Measurements from ENCODE around the gene BMPR1A.

BMPR1A gene

DNA sequence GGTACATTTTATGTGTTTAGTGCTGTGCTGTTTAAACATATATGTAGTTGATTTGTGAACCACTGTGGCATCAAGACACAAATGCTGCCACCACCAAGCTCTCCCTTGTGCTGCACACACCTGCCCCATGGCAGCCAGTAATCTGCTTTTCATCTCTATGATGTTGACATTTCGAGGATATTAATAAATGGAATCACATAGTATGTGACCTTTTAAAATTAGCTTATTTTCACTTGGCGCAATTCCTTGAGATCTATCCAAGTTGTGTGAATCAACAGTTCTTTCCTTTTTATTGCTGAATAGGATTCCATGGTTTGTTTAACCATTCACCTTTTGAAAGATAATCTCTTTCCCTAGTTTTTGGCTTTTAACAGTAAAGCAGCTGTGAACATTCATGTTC, 73.1 kb downstream of the BMPR1A start:
- DNase-seq = no peak
- Histone ChIP-seq H4K5ac (ENCODE audit: low read length) (no peak overlapping the region), H3K4me3 (ENCODE audit: low read length) (no peak overlapping the region), H2BK5ac (ENCODE audit: low read length) (no peak overlapping the region), H2BK15ac (replicated peaks; ENCODE audit: low read depth) (no peak overlapping the region), H3K27ac (ENCODE audit: low read depth, low read length) (no peak overlapping the region), H3K18ac (ENCODE audit: low read length) (no peak overlapping the region), H3K23ac (ENCODE audit: low read length) (no peak overlapping the region), H4K8ac (ENCODE audit: low read depth, low read length) (no peak overlapping the region), H2AK5ac (ENCODE audit: low read length) (no peak overlapping the region), H3K4ac (ENCODE audit: low read depth, low read length) (no peak overlapping the region), H3K27me3 (ENCODE audit: insufficient read depth, low read length, poor library complexity) (peaks cover 2% of the 10 kb centered on the region), H2BK120ac (ENCODE audit: low read depth, low read length) (no peak overlapping the region), H3K36me3 (ENCODE audit: control insufficient read depth, insufficient read depth, low read length) (no peaks in the 10 kb centered on the region), H3K79me1 (ENCODE audit: low read length) (peaks cover 5% of the 10 kb centered on the region), H3K9ac (ENCODE audit: low read length) (no peak overlapping the region), H3K4me2 (ENCODE audit: low read length) (no peak overlapping the region), H3K79me2 (ENCODE audit: control insufficient read depth, insufficient read depth, low read length) (peaks cover 76% of the 10 kb centered on the region), H3K4me1 (ENCODE audit: control insufficient read depth, low read depth, low read length) (peaks cover 15% of the 10 kb centered on the region), H3K56ac (ENCODE audit: low read length) (no peak overlapping the region)
- WGBS (ENCODE audit: extremely low coverage, insufficient coverage, low lambda C conversion rate) = no CpG with 5 or more reads among the region's 2 CpGs

DNA sequence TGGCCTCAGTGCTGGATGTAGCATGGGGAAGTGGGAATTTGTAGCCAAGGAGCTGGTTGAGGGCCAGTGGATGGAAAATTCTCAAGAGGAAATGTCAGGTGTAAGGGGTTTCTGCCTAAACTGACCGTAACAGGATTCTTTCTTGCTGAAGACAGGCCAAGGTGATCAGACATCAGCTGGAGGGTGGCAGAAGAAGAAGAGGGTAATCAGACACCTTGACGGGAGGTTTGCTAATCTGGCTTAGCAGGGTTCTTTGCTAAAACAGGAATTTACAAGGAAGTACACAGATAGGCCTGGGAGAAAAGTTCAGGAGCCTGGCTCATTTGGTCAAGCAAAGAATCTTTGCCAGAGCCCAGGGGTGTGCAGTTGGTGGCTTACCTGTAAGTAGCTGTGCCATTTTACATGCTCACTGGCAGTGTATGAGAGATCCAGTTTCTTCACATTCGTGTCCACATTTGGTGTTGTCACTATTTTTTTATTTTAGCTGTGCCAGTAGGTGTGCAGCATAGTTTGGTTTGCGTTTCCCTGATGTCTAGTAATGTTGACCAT, 73.7 kb downstream of the BMPR1A start:
- Histone ChIP-seq H3K4ac (ENCODE audit: low read depth, low read length) (no peak overlapping the region), H3K23ac (ENCODE audit: low read length) (no peak overlapping the region), H3K79me1 (ENCODE audit: low read length) (peaks cover 5% of the 10 kb centered on the region), H2BK5ac (ENCODE audit: low read length) (no peak overlapping the region), H4K5ac (ENCODE audit: low read length) (no peak overlapping the region), H4K8ac (ENCODE audit: low read depth, low read length) (no peak overlapping the region), H2BK15ac (replicated peaks; ENCODE audit: low read depth) (no peak overlapping the region), H3K9ac (ENCODE audit: low read length) (no peak overlapping the region), H2BK120ac (ENCODE audit: low read depth, low read length) (no peak overlapping the region), H3K36me3 (ENCODE audit: control insufficient read depth, insufficient read depth, low read length) (no peaks in the 10 kb centered on the region), H3K79me2 (ENCODE audit: control insufficient read depth, insufficient read depth, low read length) (peaks cover 78% of the 10 kb centered on the region), H3K18ac (ENCODE audit: low read length) (no peak overlapping the region), H3K4me1 (ENCODE audit: control insufficient read depth, low read depth, low read length) (peaks cover 17% of the 10 kb centered on the region), H3K56ac (ENCODE audit: low read length) (peak overlapping the region; percentile 39), H3K4me3 (ENCODE audit: low read length) (no peak overlapping the region), H3K4me2 (ENCODE audit: low read length) (no peak overlapping the region), H3K27me3 (ENCODE audit: insufficient read depth, low read length, poor library complexity) (peaks cover 2% of the 10 kb centered on the region), H2AK5ac (ENCODE audit: low read length) (no peak overlapping the region), H3K27ac (ENCODE audit: low read depth, low read length) (no peak overlapping the region)
- no CpG with 5 or more reads among the region's 4 CpGs for WGBS (ENCODE audit: extremely low coverage, insufficient coverage, low lambda C conversion rate)
- DNase-seq = peak; percentile 75

DNA sequence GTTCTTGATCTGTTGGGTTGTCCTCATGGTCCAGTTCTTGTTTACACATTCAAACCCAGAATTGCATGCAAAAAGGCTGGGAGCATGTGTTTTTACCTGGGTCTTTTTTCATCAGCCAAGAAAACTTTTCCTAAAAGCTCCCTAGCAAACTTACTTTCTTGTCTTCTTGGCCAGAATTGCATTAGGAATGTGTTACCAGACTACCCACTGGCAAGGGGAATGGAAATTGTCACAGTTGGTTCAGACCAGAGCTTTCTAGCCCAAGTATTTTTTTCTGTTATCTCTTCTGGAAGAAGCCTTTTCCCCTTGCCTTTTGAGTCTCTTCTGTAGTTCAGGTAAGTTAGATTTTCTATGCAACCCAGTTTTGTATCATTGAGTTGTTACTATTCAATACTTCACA, 77.5 kb downstream of the BMPR1A start:
- Histone ChIP-seq H3K9ac (ENCODE audit: low read length) (no peak overlapping the region), H4K8ac (ENCODE audit: low read depth, low read length) (no peak overlapping the region)
- peak; percentile 56 for DNase-seq

DNA sequence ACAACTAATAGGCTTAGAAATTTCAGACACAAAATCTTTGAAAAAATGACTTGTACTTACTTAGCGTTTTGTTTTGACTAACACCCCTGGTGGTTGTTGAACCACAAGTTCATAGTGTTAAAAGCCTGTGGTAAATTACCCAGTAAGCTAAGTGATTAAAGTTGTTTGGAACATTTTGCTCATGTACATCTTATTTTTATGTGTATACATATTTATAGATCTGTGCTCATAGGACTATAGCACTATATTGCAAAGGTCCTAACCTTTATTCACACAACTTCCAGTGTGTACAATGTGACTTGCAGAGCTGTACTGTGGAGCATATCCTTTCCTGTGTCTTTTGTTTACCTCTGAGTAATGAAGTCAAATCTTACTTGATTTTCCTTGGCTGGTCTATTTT, 79.6 kb downstream of the BMPR1A start:
- H3K4me3 ChIP-seq (ENCODE audit: low read length) = no peak overlapping the region
- H4K5ac ChIP-seq (ENCODE audit: low read length) = no peak overlapping the region
- H3K4me1 ChIP-seq (ENCODE audit: control insufficient read depth, low read depth, low read length) = peaks cover 25% of the 10 kb centered on the region
- H3K27ac ChIP-seq (ENCODE audit: low read depth, low read length) = no peak overlapping the region
- no peak overlapping the region for H2BK5ac ChIP-seq (ENCODE audit: low read length)
- DNase-seq = no peak
- H3K79me2 ChIP-seq (ENCODE audit: control insufficient read depth, insufficient read depth, low read length) = peaks cover 65% of the 10 kb centered on the region
- H2AK5ac ChIP-seq (ENCODE audit: low read length) = no peak overlapping the region
- no peak overlapping the region for H3K23ac ChIP-seq (ENCODE audit: low read length)
- H3K56ac ChIP-seq (ENCODE audit: low read length) = no peak overlapping the region
- no peak overlapping the region for H4K8ac ChIP-seq (ENCODE audit: low read depth, low read length)
- H3K36me3 ChIP-seq (ENCODE audit: control insufficient read depth, insufficient read depth, low read length) = no peaks in the 10 kb centered on the region
- H3K9ac ChIP-seq (ENCODE audit: low read length) = no peak overlapping the region
- H3K27me3 ChIP-seq (ENCODE audit: insufficient read depth, low read length, poor library complexity) = peaks cover 2% of the 10 kb centered on the region
- H2BK15ac ChIP-seq (replicated peaks; ENCODE audit: low read depth) = no peak overlapping the region
- no peak overlapping the region for H3K4me2 ChIP-seq (ENCODE audit: low read length)
- no CpG with 5 or more reads among the region's 1 CpG for WGBS (ENCODE audit: extremely low coverage, insufficient coverage, low lambda C conversion rate)
- no peak overlapping the region for H3K18ac ChIP-seq (ENCODE audit: low read length)
- H2BK120ac ChIP-seq (ENCODE audit: low read depth, low read length) = no peak overlapping the region
- no peak overlapping the region for H3K4ac ChIP-seq (ENCODE audit: low read depth, low read length)
- peaks cover 2% of the 10 kb centered on the region for H3K79me1 ChIP-seq (ENCODE audit: low read length)

More for the DNA sequence above, 77.5 kb downstream of the BMPR1A start:
- H3K79me2 ChIP-seq (ENCODE audit: control insufficient read depth, insufficient read depth, low read length) = peaks cover 76% of the 10 kb centered on the region
- no peak overlapping the region for H2BK5ac ChIP-seq (ENCODE audit: low read length)
- peaks cover 2% of the 10 kb centered on the region for H3K27me3 ChIP-seq (ENCODE audit: insufficient read depth, low read length, poor library complexity)
- H3K4ac ChIP-seq (ENCODE audit: low read depth, low read length) = no peak overlapping the region
- H2BK120ac ChIP-seq (ENCODE audit: low read depth, low read length) = no peak overlapping the region
- H3K56ac ChIP-seq (ENCODE audit: low read length) = no peak overlapping the region
- H3K36me3 ChIP-seq (ENCODE audit: control insufficient read depth, insufficient read depth, low read length) = no peaks in the 10 kb centered on the region
- no peak overlapping the region for H2AK5ac ChIP-seq (ENCODE audit: low read length)
- H3K4me2 ChIP-seq (ENCODE audit: low read length) = no peak overlapping the region
- H3K27ac ChIP-seq (ENCODE audit: low read depth, low read length) = peak overlapping the region; percentile 17
- no peak overlapping the region for H3K4me3 ChIP-seq (ENCODE audit: low read length)
- H2BK15ac ChIP-seq (replicated peaks; ENCODE audit: low read depth) = no peak overlapping the region
- H4K5ac ChIP-seq (ENCODE audit: low read length) = no peak overlapping the region
- H3K79me1 ChIP-seq (ENCODE audit: low read length) = peaks cover 3% of the 10 kb centered on the region
- no peak overlapping the region for H3K23ac ChIP-seq (ENCODE audit: low read length)
- peak overlapping the region; percentile 75 for H3K18ac ChIP-seq (ENCODE audit: low read length)
- peaks cover 23% of the 10 kb centered on the region for H3K4me1 ChIP-seq (ENCODE audit: control insufficient read depth, low read depth, low read length)

DNA sequence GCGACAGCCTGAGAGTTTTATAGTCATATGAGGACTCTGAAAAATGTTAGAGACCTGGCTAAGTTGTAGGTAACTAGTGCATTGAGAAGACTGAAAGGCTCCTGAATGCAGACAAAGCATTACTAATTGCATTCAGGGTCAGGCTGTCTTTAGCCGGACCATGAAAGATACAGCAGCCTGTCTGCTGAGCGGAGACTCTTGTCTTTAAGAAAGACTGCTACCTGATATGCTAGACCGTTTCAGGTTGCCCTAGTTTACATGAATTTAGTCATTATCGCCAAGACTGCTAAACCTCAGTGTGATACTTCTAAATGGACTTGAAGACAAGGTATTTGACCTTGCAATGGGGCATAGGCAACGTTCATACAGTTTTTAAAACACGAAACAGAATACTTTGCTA, 81.2 kb downstream of the BMPR1A start:
- DNase-seq = peak; percentile 58
- Histone ChIP-seq H3K4me3 (ENCODE audit: low read length) (no peak overlapping the region), H2BK15ac (replicated peaks; ENCODE audit: low read depth) (no peak overlapping the region), H3K4me1 (ENCODE audit: control insufficient read depth, low read depth, low read length) (peaks cover 28% of the 10 kb centered on the region), H2BK120ac (ENCODE audit: low read depth, low read length) (no peak overlapping the region), H3K23ac (ENCODE audit: low read length) (no peak overlapping the region), H3K79me2 (ENCODE audit: control insufficient read depth, insufficient read depth, low read length) (peaks cover 61% of the 10 kb centered on the region), H3K27me3 (ENCODE audit: insufficient read depth, low read length, poor library complexity) (peaks cover 2% of the 10 kb centered on the region), H3K56ac (ENCODE audit: low read length) (no peak overlapping the region), H3K27ac (ENCODE audit: low read depth, low read length) (no peak overlapping the region), H3K4me2 (ENCODE audit: low read length) (no peak overlapping the region), H3K79me1 (ENCODE audit: low read length) (peaks cover 5% of the 10 kb centered on the region), H3K4ac (ENCODE audit: low read depth, low read length) (no peak overlapping the region), H2BK5ac (ENCODE audit: low read length) (no peak overlapping the region), H3K18ac (ENCODE audit: low read length) (no peak overlapping the region), H4K8ac (ENCODE audit: low read depth, low read length) (no peak overlapping the region), H4K5ac (ENCODE audit: low read length) (no peak overlapping the region), H2AK5ac (ENCODE audit: low read length) (no peak overlapping the region), H3K36me3 (ENCODE audit: control insufficient read depth, insufficient read depth, low read length) (no peaks in the 10 kb centered on the region), H3K9ac (ENCODE audit: low read length) (peak overlapping the region; percentile 2)
- WGBS (ENCODE audit: extremely low coverage, insufficient coverage, low lambda C conversion rate) = no CpG with 5 or more reads among the region's 7 CpGs

DNA sequence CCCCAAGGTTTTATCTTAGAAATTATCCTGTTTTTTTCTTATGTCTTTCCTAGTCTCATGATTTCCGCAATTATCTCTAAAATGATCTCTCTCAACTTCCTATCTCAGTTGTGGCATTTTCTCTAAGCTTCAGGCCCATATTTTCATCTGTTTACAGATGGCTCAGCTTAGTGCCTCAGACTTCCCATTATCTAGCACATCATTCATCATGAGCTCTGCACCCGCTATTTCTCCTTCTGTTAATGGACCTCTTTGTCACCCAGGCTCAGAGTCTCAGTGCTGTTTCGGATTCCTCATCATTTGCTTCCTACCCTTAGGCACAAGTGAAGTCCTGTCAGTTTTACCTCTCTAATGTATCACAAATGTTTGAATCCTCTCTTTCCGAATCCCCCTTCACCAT, 84.1 kb downstream of the BMPR1A start:
- no peak overlapping the region for H3K9ac ChIP-seq (ENCODE audit: low read length)
- peaks cover 54% of the 10 kb centered on the region for H3K79me2 ChIP-seq (ENCODE audit: control insufficient read depth, insufficient read depth, low read length)
- H4K5ac ChIP-seq (ENCODE audit: low read length) = no peak overlapping the region
- no peak overlapping the region for H3K56ac ChIP-seq (ENCODE audit: low read length)
- no peak overlapping the region for H2AK5ac ChIP-seq (ENCODE audit: low read length)
- WGBS (ENCODE audit: extremely low coverage, insufficient coverage, low lambda C conversion rate) = no CpG with 5 or more reads among the region's 4 CpGs
- H3K27me3 ChIP-seq (ENCODE audit: insufficient read depth, low read length, poor library complexity) = no peaks in the 10 kb centered on the region
- H2BK120ac ChIP-seq (ENCODE audit: low read depth, low read length) = no peak overlapping the region
- H2BK5ac ChIP-seq (ENCODE audit: low read length) = no peak overlapping the region
- H3K23ac ChIP-seq (ENCODE audit: low read length) = no peak overlapping the region
- no peak overlapping the region for H3K4me2 ChIP-seq (ENCODE audit: low read length)
- H2BK15ac ChIP-seq (replicated peaks; ENCODE audit: low read depth) = no peak overlapping the region
- no peak overlapping the region for H3K4ac ChIP-seq (ENCODE audit: low read depth, low read length)
- peak overlapping the region; percentile 1 for H3K27ac ChIP-seq (ENCODE audit: low read depth, low read length)
- H3K79me1 ChIP-seq (ENCODE audit: low read length) = peaks cover 15% of the 10 kb centered on the region
- no peak for DNase-seq
- peaks cover 18% of the 10 kb centered on the region for H3K4me1 ChIP-seq (ENCODE audit: control insufficient read depth, low read depth, low read length)
- H3K36me3 ChIP-seq (ENCODE audit: control insufficient read depth, insufficient read depth, low read length) = no peaks in the 10 kb centered on the region
- no peak overlapping the region for H3K18ac ChIP-seq (ENCODE audit: low read length)
- no peak overlapping the region for H3K4me3 ChIP-seq (ENCODE audit: low read length)
- H4K8ac ChIP-seq (ENCODE audit: low read depth, low read length) = no peak overlapping the region
